Measurements from ENCODE around the gene TRIM75.
"Not testable (repeated sequence)": the region's sequence is repeated elsewhere in the genome, so short reads cannot be mapped to it uniquely, and the experiment has no call there.

GRCh38 chr4:165019995-165020394 is 33.7 kb upstream of the TRIM75 start:
- not testable (repeated sequence) for TF ChIP-seq CTCF (conservative IDR thresholded peaks at IDR 0.05 in 1 of 2, IDR thresholded peaks at IDR 0.05 in 1 of 2; ENCODE audit: low read depth in 1 of 2, low read length in 2 of 2); EZH2 (IDR thresholded peaks at IDR 0.05; ENCODE audit: low read length, missing control alignments)

All from fibroblast of lung (primary cell).